ENCODE data around the gene LMBRD1.

The LMBRD1 gene

DNA sequence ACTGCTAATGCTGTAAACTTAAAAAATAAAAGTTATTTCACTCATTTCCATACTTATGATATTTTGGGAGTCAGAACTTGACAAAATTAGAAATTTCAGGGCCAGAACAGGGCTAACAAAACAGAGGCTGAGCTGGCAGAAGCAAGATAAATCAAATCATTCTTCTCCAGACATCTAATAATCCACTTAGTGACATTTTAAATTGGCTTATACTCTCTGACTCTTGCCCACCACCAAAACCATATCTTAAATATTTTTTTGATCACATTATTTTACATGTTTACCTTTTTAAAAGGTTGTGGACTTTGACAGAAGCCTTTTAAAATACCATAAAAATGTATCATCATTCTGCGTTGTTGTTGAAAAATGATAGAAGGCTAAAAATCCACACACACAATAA lies 116.5 kb downstream of the LMBRD1 start:
- Histone ChIP-seq H3K36me3 (ENCODE audit: control insufficient read depth in 2 of 2, insufficient read depth in 1 of 2, low read length in 2 of 2) (peaks cover 0 to 3% of the 10 kb centered on the region in 2 experiments; a peak in 1 of 3 replicates), H3K27ac (ENCODE audit: extremely low read depth, low read depth, low read length) (no peak overlapping the region), H3K4me3 (ENCODE audit: low read depth, low read length) (no peak overlapping the region), H3K4me1 (ENCODE audit: control insufficient read depth, insufficient read depth, low read length) (no peaks in the 10 kb centered on the region), H3K9me3 (ENCODE audit: control insufficient read depth, insufficient read depth, low read depth, low read length) (no peaks in the 10 kb centered on the region)
- TF ChIP-seq ZNF391 (tag by site-specific recombination; IDR thresholded peaks at IDR 0.05; ENCODE audit: borderline replicate concordance, low read depth) (no peak), ZNF561 (tag by site-specific recombination; IDR thresholded peaks at IDR 0.05; ENCODE audit: borderline replicate concordance) (no peak), PRDM1 (tag by site-specific recombination; IDR thresholded peaks at IDR 0.05) (no peak), ZNF558 (tag by site-specific recombination; IDR thresholded peaks at IDR 0.05) (no peak), ZNF155 (tag by site-specific recombination; IDR thresholded peaks at IDR 0.05) (no peak), ZNF114 (tag by site-specific recombination; IDR thresholded peaks at IDR 0.05) (no peak), ZNF692 (tag by site-specific recombination; IDR thresholded peaks at IDR 0.05) (no peak), ZBTB1 (tag by site-specific recombination; IDR thresholded peaks at IDR 0.05) (no peak), ZBTB48 (tag by site-specific recombination; IDR thresholded peaks at IDR 0.05) (no peak), ZNF677 (tag by site-specific recombination; IDR thresholded peaks at IDR 0.05) (no peak), SALL2 (tag by site-specific recombination; IDR thresholded peaks at IDR 0.05; ENCODE audit: borderline replicate concordance) (no peak), ZNF530 (tag by site-specific recombination; IDR thresholded peaks at IDR 0.05; ENCODE audit: low read depth) (no peak), SCRT1 (tag by site-specific recombination; IDR thresholded peaks at IDR 0.05; ENCODE audit: borderline replicate concordance) (no peak)
- TF ChIP-seq, protein P1, sequence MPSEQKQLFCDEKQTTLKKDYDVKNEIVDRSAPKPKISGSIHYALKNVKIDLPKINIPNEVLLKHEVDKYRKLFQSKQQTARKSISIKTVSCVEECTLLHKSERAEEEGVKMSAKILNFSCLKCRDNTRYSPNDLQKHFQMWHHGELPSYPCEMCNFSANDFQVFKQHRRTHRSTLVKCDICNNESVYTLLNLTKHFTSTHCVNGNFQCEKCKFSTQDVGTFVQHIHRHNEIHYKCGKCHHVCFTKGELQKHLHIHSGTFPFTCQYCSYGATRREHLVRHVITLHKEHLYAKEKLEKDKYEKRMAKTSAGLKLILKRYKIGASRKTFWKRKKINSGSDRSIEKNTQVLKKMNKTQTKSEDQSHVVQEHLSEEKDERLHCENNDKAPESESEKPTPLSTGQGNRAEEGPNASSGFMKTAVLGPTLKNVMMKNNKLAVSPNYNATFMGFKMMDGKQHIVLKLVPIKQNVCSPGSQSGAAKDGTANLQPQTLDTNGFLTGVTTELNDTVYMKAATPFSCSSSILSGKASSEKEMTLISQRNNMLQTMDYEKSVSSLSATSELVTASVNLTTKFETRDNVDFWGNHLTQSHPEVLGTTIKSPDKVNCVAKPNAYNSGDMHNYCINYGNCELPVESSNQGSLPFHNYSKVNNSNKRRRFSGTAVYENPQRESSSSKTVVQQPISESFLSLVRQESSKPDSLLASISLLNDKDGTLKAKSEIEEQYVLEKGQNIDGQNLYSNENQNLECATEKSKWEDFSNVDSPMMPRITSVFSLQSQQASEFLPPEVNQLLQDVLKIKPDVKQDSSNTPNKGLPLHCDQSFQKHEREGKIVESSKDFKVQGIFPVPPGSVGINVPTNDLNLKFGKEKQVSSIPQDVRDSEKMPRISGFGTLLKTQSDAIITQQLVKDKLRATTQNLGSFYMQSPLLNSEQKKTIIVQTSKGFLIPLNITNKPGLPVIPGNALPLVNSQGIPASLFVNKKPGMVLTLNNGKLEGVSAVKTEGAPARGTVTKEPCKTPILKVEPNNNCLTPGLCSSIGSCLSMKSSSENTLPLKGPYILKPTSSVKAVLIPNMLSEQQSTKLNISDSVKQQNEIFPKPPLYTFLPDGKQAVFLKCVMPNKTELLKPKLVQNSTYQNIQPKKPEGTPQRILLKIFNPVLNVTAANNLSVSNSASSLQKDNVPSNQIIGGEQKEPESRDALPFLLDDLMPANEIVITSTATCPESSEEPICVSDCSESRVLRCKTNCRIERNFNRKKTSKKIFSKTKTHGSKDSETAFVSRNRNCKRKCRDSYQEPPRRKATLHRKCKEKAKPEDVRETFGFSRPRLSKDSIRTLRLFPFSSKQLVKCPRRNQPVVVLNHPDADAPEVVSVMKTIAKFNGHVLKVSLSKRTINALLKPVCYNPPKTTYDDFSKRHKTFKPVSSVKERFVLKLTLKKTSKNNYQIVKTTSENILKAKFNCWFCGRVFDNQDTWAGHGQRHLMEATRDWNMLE (tag by site-specific recombination; conservative IDR thresholded peaks at IDR 0.05; ENCODE audit: low read depth) = no peak
- ChIA-PET CTCF (interaction anchor here (0.6 to 1.0 kb wide), 3 partner anchors 49 to 1337 kb away, joined by 3 to 4 read pairs (median 3); no protein-coding TSS in a partner anchor), POLR2A (no interaction called here)

DNA sequence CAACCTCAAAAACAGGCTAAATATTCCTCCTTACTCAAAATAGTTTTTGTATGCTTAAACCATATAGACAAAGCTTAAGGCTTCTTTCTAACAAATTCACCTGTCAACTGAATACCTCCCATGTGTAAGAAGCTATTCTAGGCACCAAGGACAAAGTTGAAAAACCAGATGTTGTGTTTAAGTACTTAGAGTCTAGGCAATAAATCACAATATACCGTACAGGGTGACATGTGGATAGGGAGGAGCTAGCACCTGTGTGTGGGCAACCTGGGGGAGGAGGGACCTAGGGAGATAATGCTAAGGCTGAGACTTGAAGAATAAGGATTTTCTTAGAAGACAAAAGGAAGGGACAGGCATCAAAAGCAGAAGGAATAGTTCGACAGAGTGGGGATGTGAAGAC lies 123.5 kb downstream of the LMBRD1 start:
- H3K4me1 ChIP-seq (ENCODE audit: control insufficient read depth, insufficient read depth, low read length) = no peaks in the 10 kb centered on the region
- no peaks in the 10 kb centered on the region for H3K9me3 ChIP-seq (ENCODE audit: control insufficient read depth, insufficient read depth, low read depth, low read length)
- ChIA-PET POLR2A (no interaction called here), CTCF (no interaction called here)
- H3K4me3 ChIP-seq (ENCODE audit: low read depth, low read length) = no peak overlapping the region
- H3K36me3 ChIP-seq (ENCODE audit: control insufficient read depth in 2 of 2, insufficient read depth in 1 of 2, low read length in 2 of 2) = peaks cover 0 to 16% of the 10 kb centered on the region in 2 experiments; a peak in 2 of 3 replicates
- H3K27ac ChIP-seq (ENCODE audit: extremely low read depth, low read depth, low read length) = no peak overlapping the region
- TF ChIP-seq ZFP37 (tag by site-specific recombination; IDR thresholded peaks at IDR 0.05) = no peak
- TF ChIP-seq, protein P2, sequence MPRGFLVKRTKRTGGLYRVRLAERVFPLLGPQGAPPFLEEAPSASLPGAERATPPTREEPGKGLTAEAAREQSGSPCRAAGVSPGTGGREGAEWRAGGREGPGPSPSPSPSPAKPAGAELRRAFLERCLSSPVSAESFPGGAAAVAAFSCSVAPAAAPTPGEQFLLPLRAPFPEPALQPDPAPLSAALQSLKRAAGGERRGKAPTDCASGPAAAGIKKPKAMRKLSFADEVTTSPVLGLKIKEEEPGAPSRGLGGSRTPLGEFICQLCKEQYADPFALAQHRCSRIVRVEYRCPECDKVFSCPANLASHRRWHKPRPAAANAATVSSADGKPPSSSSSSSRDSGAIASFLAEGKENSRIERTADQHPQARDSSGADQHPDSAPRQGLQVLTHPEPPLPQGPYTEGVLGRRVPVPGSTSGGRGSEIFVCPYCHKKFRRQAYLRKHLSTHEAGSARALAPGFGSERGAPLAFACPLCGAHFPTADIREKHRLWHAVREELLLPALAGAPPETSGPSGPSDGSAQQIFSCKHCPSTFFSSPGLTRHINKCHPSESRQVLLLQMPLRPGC (tag by site-specific recombination; IDR thresholded peaks at IDR 0.05) = no peak
